Endothelial cell of umbilical vein (primary cell): Measurements from ENCODE around the gene YWHAH.

Experiments used
- CTCF ChIP-seq, 2 donors: IDR thresholded peaks; 1 replicate in 1 of 2; 2 replicates in 1 of 2; pipeline ENCODE4 v1.5.1; 2011; ENCODE audit warnings: low read length in 2 of 2, mild to moderate bottlenecking in 2 of 2, moderate library complexity in 2 of 2, control low read depth in 1 of 2, inconsistent platforms in 1 of 2, low read depth in 1 of 2; ENCODE audit not compliant: insufficient read depth in 1 of 2; ENCODE audit errors: extremely low read depth in 1 of 2
- EZH2 ChIP-seq: IDR thresholded peaks from 2 replicates; pipeline ENCODE4 v1.6.1; 2012; ENCODE audit warnings: borderline replicate concordance, low read depth, mild to moderate bottlenecking, moderate library complexity, low read length, inconsistent platforms; ENCODE audit not compliant: severe bottlenecking
- FOS ChIP-seq: IDR thresholded peaks from 2 replicates; pipeline ENCODE4 v1.6.1; 2011; ENCODE audit warnings: mild to moderate bottlenecking, low read length, moderate library complexity, borderline replicate concordance; ENCODE audit not compliant: insufficient read depth
- GATA2 ChIP-seq: IDR thresholded peaks from 2 replicates; pipeline ENCODE4 v1.7.0; 2011; ENCODE audit warnings: low read depth, mild to moderate bottlenecking, moderate library complexity, mixed read lengths, low read length; ENCODE audit not compliant: insufficient read length, insufficient read depth
- JUN ChIP-seq: IDR thresholded peaks from 2 replicates; pipeline ENCODE4 v1.6.1; 2011; ENCODE audit warnings: borderline replicate concordance, low read depth; ENCODE audit not compliant: insufficient read length, insufficient read depth
- MAX ChIP-seq: IDR thresholded peaks from 2 replicates; pipeline ENCODE4 v1.6.1; 2011; ENCODE audit not compliant: insufficient read depth, insufficient read length
- MYC ChIP-seq: IDR thresholded peaks from one replicate; pipeline ENCODE4 v1.6.1; 2011; ENCODE audit warnings: mild to moderate bottlenecking, low read depth, low read length
- POLR2A ChIP-seq: IDR thresholded peaks from 2 replicates; pipeline ENCODE4 v1.6.1; 2012; ENCODE audit warnings: low read depth, mild to moderate bottlenecking, control low read depth, low read length
- POLR2AphosphoS5 ChIP-seq: IDR thresholded peaks from 2 replicates; pipeline ENCODE4 v1.6.1; 2012; ENCODE audit warnings: low read depth, mild to moderate bottlenecking, control low read depth, low read length, moderate library complexity; ENCODE audit not compliant: insufficient read depth

- TF ChIP-seq CTCF (IDR thresholded peaks at IDR 0.05; ENCODE audit: extremely low read depth in 1 of 2, insufficient read depth in 1 of 2, low read depth in 1 of 2, low read length in 2 of 2) (peak; percentile 93 to 98), EZH2 (no peak), POLR2AphosphoS5 (no peak), POLR2A (no peak), MAX (no peak), FOS (no peak), JUN (no peak), MYC (no peak), GATA2 (no peak)
These were observed 26.4 kb downstream of the YWHAH start for GRCh38 chr22:31970490-31971444.
